B cell (primary cell): Measurements from ENCODE around the gene SPRED2. TPM values are rescaled to one million over a fixed set of nuclear protein-coding genes. Genes with fewer than 3 reads are reported as not detected.

Experiments used
- ATAC-seq: fragments of 200-7000 bp; cut with Tn5 transposase; one replicate; pipeline ENCODE4 v1.10.0; 2021; ENCODE audit warnings: low read depth, mild to moderate bottlenecking, moderate number of reproducible peaks, moderate library complexity
- CTCF ChIA-PET: fragments of 350-600 bp; sonication (Branson Sonifier 250); formaldehyde crosslinking; loops from one replicate; lab custom pipeline; 2021; ENCODE audit warnings: antibody characterized with exemption, inconsistent platforms; lab: Charles Lee
- POLR2A ChIA-PET: fragments of 350-600 bp; sonication (Branson Sonifier 250); formaldehyde crosslinking; loops from one replicate; lab custom pipeline; 2021; ENCODE audit warnings: antibody characterized with exemption; lab: Charles Lee
- DNase-seq: peaks from one replicate; pipeline ENCODE4 v3.0.0; 2013
- H2AFZ ChIP-seq: 2 replicates; pipeline ENCODE4 v1.6.1; 2012; ENCODE audit warnings: mild to moderate bottlenecking, low read depth, low read length; ENCODE audit not compliant: insufficient read depth, poor library complexity, severe bottlenecking
- H3K27ac ChIP-seq, 2 donors: 1 replicate in 1 of 2; 2 replicates in 1 of 2; pipeline ENCODE4 v1.5.1; 2012 to 2013; ENCODE audit warnings: low read length in 2 of 2, mild to moderate bottlenecking in 2 of 2, moderate library complexity in 1 of 2
- H3K27me3 ChIP-seq, 4 experiments: fragments of 200-600 bp in 1 of 4; sonication (generic) in 1 of 4; replicated peaks in 1 of 4; 1 replicate in 2 of 4; 2 replicates in 2 of 4; pipeline versions ENCODE4 v1.6.1 to v1.7.0; 2013 to 2016; ENCODE audit warnings: low read length in 3 of 4, mild to moderate bottlenecking in 2 of 4, mixed read lengths in 1 of 4, moderate library complexity in 1 of 4; ENCODE audit not compliant: insufficient read depth in 4 of 4, control insufficient read depth in 3 of 4; ENCODE audit errors: control extremely low read depth in 1 of 4
- H3K36me3 ChIP-seq, 2 experiments: replicated peaks in 1 of 2; 1 replicate in 1 of 2; 2 replicates in 1 of 2; pipeline versions ENCODE4 v1.6.1 to v1.7.1; 2013; ENCODE audit warnings: low read length in 1 of 2; ENCODE audit not compliant: insufficient read depth in 2 of 2, control insufficient read depth in 1 of 2; ENCODE audit errors: control extremely low read depth in 1 of 2, extremely low read depth in 1 of 2
- H3K4me1 ChIP-seq, 2 donors: fragments of 200-600 bp in 1 of 2; sonication (generic) in 1 of 2; 1 replicate in 1 of 2; 2 replicates in 1 of 2; pipeline versions ENCODE4 v1.5.1 to v1.6.1; 2013 to 2017; ENCODE audit warnings: low read length in 2 of 2; ENCODE audit not compliant: control insufficient read depth in 2 of 2, insufficient read depth in 2 of 2
- H3K4me2 ChIP-seq: replicated peaks from 2 replicates; pipeline ENCODE3; 2012; ENCODE audit warnings: mild to moderate bottlenecking, low read depth, low read length; ENCODE audit not compliant: poor library complexity, severe bottlenecking
- H3K4me3 ChIP-seq, 5 experiments: fragments of 200-600 bp in 1 of 5; sonication (generic) in 1 of 5; 1 replicate in 3 of 5; 2 replicates in 2 of 5; pipeline versions ENCODE4 v1.5.1 to v1.7.0; 2011 to 2016; ENCODE audit warnings: low read length in 4 of 5, mild to moderate bottlenecking in 4 of 5, low read depth in 2 of 5, control low read depth in 1 of 5, moderate library complexity in 1 of 5; ENCODE audit not compliant: insufficient read depth in 1 of 5; ENCODE audit errors: control extremely low read depth in 1 of 5, extremely low read depth in 1 of 5
- H3K79me2 ChIP-seq: fragments of 200-600 bp; sonication (generic); one replicate; pipeline ENCODE4 v1.6.0; 2016; ENCODE audit warnings: low read length; ENCODE audit not compliant: control insufficient read depth, insufficient read depth
- H3K9ac ChIP-seq: fragments of 200-600 bp; sonication (generic); 2 replicates; pipeline ENCODE4 v1.6.1; 2017; ENCODE audit warnings: mild to moderate bottlenecking, low read length, moderate library complexity
- H3K9me3 ChIP-seq, 3 donors: one replicate each; pipeline versions ENCODE4 v1.6.1 to v1.7.1; 2013; ENCODE audit warnings: low read length in 2 of 3; ENCODE audit not compliant: control insufficient read depth in 2 of 3, insufficient read depth in 1 of 3; ENCODE audit errors: control extremely low read depth in 1 of 3
- H4K20me1 ChIP-seq: 2 replicates; pipeline ENCODE4 v1.6.0; 2012; ENCODE audit warnings: mild to moderate bottlenecking, low read length; ENCODE audit not compliant: insufficient read depth, control insufficient read depth, poor library complexity, severe bottlenecking
- H3K27ac Mint-ChIP-seq: one replicate; pipeline ENCODE4 v1.8.0; 2021; ENCODE audit warnings: mixed read lengths
- H3K27me3 Mint-ChIP-seq: one replicate; pipeline ENCODE4 v1.8.0; 2021; ENCODE audit warnings: mixed read lengths
- H3K4me1 Mint-ChIP-seq: one replicate; pipeline ENCODE4 v1.8.0; 2021; ENCODE audit warnings: mixed read lengths
- H3K4me3 Mint-ChIP-seq: one replicate; pipeline ENCODE4 v1.8.0; 2021; ENCODE audit warnings: mixed read lengths
- H3K9me3 Mint-ChIP-seq: one replicate; pipeline ENCODE4 v1.8.0; 2022; ENCODE audit warnings: mixed read lengths; ENCODE audit not compliant: insufficient read depth
- CTCF ChIP-seq: fragments of 200-600 bp; IDR thresholded peaks from one replicate; pipeline ENCODE4 v1.8.0; 2022; ENCODE audit warnings: antibody characterized with exemption, mild to moderate bottlenecking
- EZH2 ChIP-seq: IDR thresholded peaks from 2 replicates; pipeline ENCODE4 v1.6.1; 2012; ENCODE audit warnings: borderline replicate concordance, low read depth, mild to moderate bottlenecking, moderate library complexity, low read length; ENCODE audit not compliant: insufficient read depth, poor library complexity, severe bottlenecking
- WGBS: methylation state at CpG from one replicate; pipeline ENCODE4 v1.1.5; 2013; ENCODE audit warnings: missing lambda C conversion rate; ENCODE audit not compliant: insufficient coverage; 5-methylcytosine and 5-hydroxymethylcytosine counted together
- intact Hi-C: fragments of 100-400 bp; cut with micrococcal nuclease; formaldehyde crosslinking; loops from one replicate; pipeline ENCODE4 v1.10.0; 2022
- polyA plus RNA-seq: library from polyadenylated mRNA; depleted of rRNA; stranded (reverse); fragments of >200 nt; gene quantifications from 2 replicates; pipeline ENCODE4 v1.2.3, GENCODE V29; 2012
- total RNA-seq, 2 donors: library from RNA; stranded (reverse); fragments of 120-200 nt in 1 of 2; gene quantifications; 1 replicate in 1 of 2; 2 replicates in 1 of 2; pipeline versions ENCODE4 v1.2.3 to v1.2.4, GENCODE V29; 2013 to 2022

Gene SPRED2
- total and polyA plus RNA-seq, 2 donors (not counting 1 experiment from before 2014, with no cell fraction given), result 0.40 to 1.3 TPM

GRCh38 chr2:65311596-65311995 lies 120.8 kb downstream of the SPRED2 start:
- TF ChIP-seq EZH2 (no peak), CTCF (no peak)
- H2AFZ ChIP-seq, result no peak overlapping the region
- DNase-seq, result no peak
- H3K27ac Mint-ChIP-seq, result no peak overlapping the region
- ChIA-PET POLR2A (no interaction called here), CTCF (no interaction called here)
- peaks cover 0 to 10% (median 0%) of the 10 kb centered on the region in 3 donors for H3K9me3 ChIP-seq
- intact Hi-C loops, result no loop called here
- no peaks in the 10 kb centered on the region for H3K79me2 ChIP-seq
- H3K36me3 ChIP-seq, result peaks cover 0 to 1% of the 10 kb centered on the region in 2 experiments
- WGBS, result 83% methylated on average over 3 of the region's 7 CpGs
- no peaks in the 10 kb centered on the region for H3K9me3 Mint-ChIP-seq
- H3K27ac ChIP-seq, result no peak overlapping the region
- no peak overlapping the region for H3K4me2 ChIP-seq
- no peak overlapping the region for H3K4me3 ChIP-seq
- H3K4me1 Mint-ChIP-seq, result no peaks in the 10 kb centered on the region
- no peak overlapping the region for H3K9ac ChIP-seq
- H3K27me3 Mint-ChIP-seq, result peaks cover 6% of the 10 kb centered on the region
- H3K4me1 ChIP-seq, result no peaks in the 10 kb centered on the region
- H4K20me1 ChIP-seq, result no peaks in the 10 kb centered on the region
- ATAC-seq, result no peak
- no peaks in the 10 kb centered on the region for H3K27me3 ChIP-seq
- H3K4me3 Mint-ChIP-seq, result no peak overlapping the region

- H4K20me1 ChIP-seq, result no peaks in the 10 kb centered on the region
- Mint-ChIP-seq H3K27ac (no peak overlapping the region), H3K9me3 (no peaks in the 10 kb centered on the region), H3K4me1 (no peaks in the 10 kb centered on the region), H3K27me3 (peaks cover 6% of the 10 kb centered on the region), H3K4me3 (no peak overlapping the region)
- ATAC-seq (no peak), DNase-seq (no peak)
- H3K27ac ChIP-seq, result no peak overlapping the region
- H3K27me3 ChIP-seq, result no peaks in the 10 kb centered on the region
- no peaks in the 10 kb centered on the region for H3K79me2 ChIP-seq
- WGBS, result 89% methylated on average over 5 of the region's 6 CpGs
- no peaks in the 10 kb centered on the region for H3K4me1 ChIP-seq
- peaks cover 0 to 1% of the 10 kb centered on the region in 2 experiments for H3K36me3 ChIP-seq
- CTCF ChIA-PET, result no interaction called here
- no peak for TF ChIP-seq CTCF
- no peak for TF ChIP-seq EZH2
- no peak overlapping the region for H3K9ac ChIP-seq
- H2AFZ ChIP-seq, result no peak overlapping the region
- H3K4me2 ChIP-seq, result no peak overlapping the region
- H3K9me3 ChIP-seq, result peaks cover 0 to 10% (median 0%) of the 10 kb centered on the region in 3 donors
- intact Hi-C loops, result no loop called here
- POLR2A ChIA-PET, result no interaction called here
- no peak overlapping the region for H3K4me3 ChIP-seq
Measured at GRCh38 chr2:65311049-65311448, 121.3 kb downstream of the SPRED2 start.
